ENCODE results near the gene TRAPPC5.
A peak's percentile ranks its signal among the peaks of the same experiment; 100 is the strongest.

TRAPPC5 gene

DNA sequence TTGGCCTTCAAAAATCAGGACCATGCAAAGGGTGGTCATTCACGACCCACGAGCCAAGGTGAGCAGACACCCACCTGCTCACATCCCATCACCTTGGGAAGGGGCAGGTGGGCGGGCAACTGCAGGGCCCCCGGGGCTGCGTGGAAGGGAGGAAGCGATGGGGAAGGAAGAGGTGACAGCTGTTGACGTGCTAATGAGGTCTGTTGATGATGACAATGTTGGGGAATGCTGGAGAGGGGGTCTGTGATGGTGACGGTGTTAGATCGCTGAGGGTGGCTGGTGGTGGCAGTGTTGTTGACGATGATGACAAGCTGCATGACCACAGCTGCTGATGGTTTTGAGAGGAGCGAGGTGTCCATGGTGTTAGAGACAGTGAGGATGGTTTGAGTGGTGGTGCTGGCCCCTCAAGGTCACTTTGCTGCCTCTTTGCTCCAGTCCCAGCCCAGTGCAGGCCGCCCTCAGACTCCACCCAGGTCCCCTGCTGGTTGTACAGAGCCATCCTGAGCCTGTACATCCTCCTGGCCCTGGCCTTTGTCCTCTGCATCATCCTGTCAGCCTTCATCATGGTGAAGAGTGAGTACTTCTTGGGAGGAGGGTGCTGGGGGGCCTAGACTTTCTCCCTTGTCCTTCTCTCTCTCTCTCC is 2.8 kb upstream of the TRAPPC5 start:
- Histone ChIP-seq H3K4me2 (ENCODE audit: low read length) (no peak overlapping the region), H3K36me3 (replicated peaks; ENCODE audit: low read depth, low read length) (peaks cover 9% of the 10 kb centered on the region), H3K4me3 (ENCODE audit: low read length) (no peak overlapping the region), H3K9ac (ENCODE audit: low read length) (no peak overlapping the region), H3K9me3 (ENCODE audit: insufficient read depth, low read length) (no peaks in the 10 kb centered on the region), H2AFZ (ENCODE audit: low read depth, low read length) (no peak overlapping the region), H4K20me1 (ENCODE audit: insufficient read depth, low read length) (no peaks in the 10 kb centered on the region), H3K27me3 (ENCODE audit: low read depth, low read length) (peaks cover 41% of the 10 kb centered on the region), H3K27ac (ENCODE audit: low read length) (no peak overlapping the region), H3K79me2 (ENCODE audit: low read length) (peaks cover 15% of the 10 kb centered on the region), H3K4me1 (ENCODE audit: low read length) (peaks cover 25% of the 10 kb centered on the region)
- no peak for TF ChIP-seq EZH2phosphoT487 (IDR thresholded peaks at IDR 0.05; ENCODE audit: low read depth)
- TF ChIP-seq, protein P1, sequence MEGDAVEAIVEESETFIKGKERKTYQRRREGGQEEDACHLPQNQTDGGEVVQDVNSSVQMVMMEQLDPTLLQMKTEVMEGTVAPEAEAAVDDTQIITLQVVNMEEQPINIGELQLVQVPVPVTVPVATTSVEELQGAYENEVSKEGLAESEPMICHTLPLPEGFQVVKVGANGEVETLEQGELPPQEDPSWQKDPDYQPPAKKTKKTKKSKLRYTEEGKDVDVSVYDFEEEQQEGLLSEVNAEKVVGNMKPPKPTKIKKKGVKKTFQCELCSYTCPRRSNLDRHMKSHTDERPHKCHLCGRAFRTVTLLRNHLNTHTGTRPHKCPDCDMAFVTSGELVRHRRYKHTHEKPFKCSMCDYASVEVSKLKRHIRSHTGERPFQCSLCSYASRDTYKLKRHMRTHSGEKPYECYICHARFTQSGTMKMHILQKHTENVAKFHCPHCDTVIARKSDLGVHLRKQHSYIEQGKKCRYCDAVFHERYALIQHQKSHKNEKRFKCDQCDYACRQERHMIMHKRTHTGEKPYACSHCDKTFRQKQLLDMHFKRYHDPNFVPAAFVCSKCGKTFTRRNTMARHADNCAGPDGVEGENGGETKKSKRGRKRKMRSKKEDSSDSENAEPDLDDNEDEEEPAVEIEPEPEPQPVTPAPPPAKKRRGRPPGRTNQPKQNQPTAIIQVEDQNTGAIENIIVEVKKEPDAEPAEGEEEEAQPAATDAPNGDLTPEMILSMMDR (IDR thresholded peaks at IDR 0.05; ENCODE audit: low read depth, low read length), result no peak

DNA sequence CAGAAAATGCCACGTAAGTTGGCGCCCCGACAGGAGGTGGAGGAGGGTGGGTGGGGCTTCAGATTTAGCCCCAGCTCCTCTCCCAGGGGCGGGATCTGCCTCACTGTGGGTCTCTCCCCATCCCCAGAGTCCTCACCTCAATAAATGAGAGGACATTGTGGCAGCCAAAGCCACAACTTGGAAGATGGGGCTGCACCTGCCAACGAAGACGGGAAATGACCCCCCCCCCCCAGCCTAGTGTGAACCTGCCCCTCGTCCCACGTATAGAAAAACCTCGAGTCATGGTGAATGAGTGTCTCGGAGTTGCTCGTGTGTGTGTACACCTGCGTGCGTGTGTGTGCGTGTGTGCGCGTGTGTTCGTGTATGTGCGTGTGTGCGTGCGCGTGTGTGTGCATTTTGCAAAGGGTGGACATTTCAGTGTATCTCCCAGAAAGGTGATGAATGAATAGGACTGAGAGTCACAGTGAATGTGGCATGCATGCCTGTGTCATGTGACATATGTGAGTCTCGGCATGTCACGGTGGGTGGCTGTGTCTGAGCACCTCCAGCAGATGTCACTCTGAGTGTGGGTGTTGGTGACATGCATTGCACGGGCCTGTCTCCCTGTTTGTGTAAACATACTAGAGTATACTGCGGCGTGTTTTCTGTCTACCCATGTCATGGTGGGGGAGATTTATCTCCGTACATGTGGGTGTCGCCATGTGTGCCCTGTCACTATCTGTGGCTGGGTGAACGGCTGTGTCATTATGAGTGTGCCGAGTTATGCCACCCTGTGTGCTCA is 1.5 kb upstream of the TRAPPC5 start:
- no peak overlapping the region for H3K9ac ChIP-seq (ENCODE audit: low read length)
- H3K27me3 ChIP-seq (ENCODE audit: low read depth, low read length), result peaks cover 36% of the 10 kb centered on the region
- H3K27ac ChIP-seq (ENCODE audit: low read length), result no peak overlapping the region
- H3K36me3 ChIP-seq (replicated peaks; ENCODE audit: low read depth, low read length), result peaks cover 13% of the 10 kb centered on the region
- peak overlapping the region; percentile 90 for H3K4me3 ChIP-seq (ENCODE audit: low read length)
- H3K79me2 ChIP-seq (ENCODE audit: low read length), result peaks cover 15% of the 10 kb centered on the region
- H2AFZ ChIP-seq (ENCODE audit: low read depth, low read length), result peak overlapping the region; percentile 20; the same call in 1 of the 2 replicates
- H3K4me2 ChIP-seq (ENCODE audit: low read length), result peak overlapping the region; percentile 90
- peaks cover 25% of the 10 kb centered on the region for H3K4me1 ChIP-seq (ENCODE audit: low read length)
- TF ChIP-seq, protein P1 (IDR thresholded peaks at IDR 0.05; ENCODE audit: low read depth, low read length), result peak; percentile 95
- no peak for TF ChIP-seq EZH2phosphoT487 (IDR thresholded peaks at IDR 0.05; ENCODE audit: low read depth)
- H3K9me3 ChIP-seq (ENCODE audit: insufficient read depth, low read length), result no peaks in the 10 kb centered on the region
- H4K20me1 ChIP-seq (ENCODE audit: insufficient read depth, low read length), result no peaks in the 10 kb centered on the region

DNA sequence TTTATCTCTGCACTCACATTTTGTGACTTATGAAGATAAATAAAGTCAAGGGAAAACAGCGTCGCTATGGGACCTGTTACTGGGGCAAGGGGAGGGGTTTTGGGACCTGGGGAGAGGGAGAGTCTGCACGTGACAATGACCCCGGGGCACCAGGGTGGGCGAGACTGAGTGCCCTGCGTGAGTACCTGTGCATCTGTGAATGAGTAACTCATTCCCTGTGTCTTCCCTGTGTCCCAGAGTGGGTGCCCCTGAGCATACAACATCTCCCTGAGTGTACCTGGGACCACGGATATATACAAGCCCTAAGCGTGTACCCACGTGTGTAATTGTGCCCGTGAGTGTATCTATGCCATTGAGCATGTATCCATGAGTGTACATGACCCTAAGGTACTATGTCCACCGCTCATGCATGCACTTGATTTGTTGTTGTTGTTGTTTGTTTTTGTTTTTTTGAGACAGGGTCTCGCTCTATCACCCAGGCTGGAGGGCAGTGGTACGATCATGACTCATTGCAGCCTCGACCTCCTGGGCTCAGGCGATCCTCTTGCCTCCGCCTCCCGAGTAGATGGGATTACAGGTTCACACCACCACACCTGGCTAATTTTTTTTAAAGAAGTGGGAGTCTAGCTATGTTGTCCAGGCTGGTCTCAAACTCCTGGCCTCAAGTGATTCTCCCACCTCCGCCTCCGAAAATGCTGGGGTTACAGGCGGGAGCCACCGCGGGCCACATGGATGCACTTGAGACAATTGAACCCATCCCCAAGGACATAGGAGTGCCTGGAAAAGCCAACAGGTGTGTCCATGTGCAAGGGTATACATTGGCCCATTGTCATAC is 645 bp upstream of the TRAPPC5 start:
- H2AFZ ChIP-seq (ENCODE audit: low read depth, low read length), result peak overlapping the region; percentile 95
- peaks cover 25% of the 10 kb centered on the region for H3K4me1 ChIP-seq (ENCODE audit: low read length)
- no peak overlapping the region for H3K27ac ChIP-seq (ENCODE audit: low read length)

More for the DNA sequence above, 645 bp upstream of the TRAPPC5 start:
- Histone ChIP-seq H3K9ac (ENCODE audit: low read length) (peak overlapping the region; percentile 43; the same call in 1 of the 2 replicates), H3K27me3 (ENCODE audit: low read depth, low read length) (peaks cover 32% of the 10 kb centered on the region), H3K4me3 (ENCODE audit: low read length) (peak overlapping the region; percentile 90), H3K36me3 (replicated peaks; ENCODE audit: low read depth, low read length) (peaks cover 13% of the 10 kb centered on the region), H3K79me2 (ENCODE audit: low read length) (peaks cover 15% of the 10 kb centered on the region), H4K20me1 (ENCODE audit: insufficient read depth, low read length) (no peaks in the 10 kb centered on the region), H3K9me3 (ENCODE audit: insufficient read depth, low read length) (no peaks in the 10 kb centered on the region), H3K4me2 (ENCODE audit: low read length) (peak overlapping the region; percentile 90)
- no peak for TF ChIP-seq EZH2phosphoT487 (IDR thresholded peaks at IDR 0.05; ENCODE audit: low read depth)
- TF ChIP-seq, protein P1 (IDR thresholded peaks at IDR 0.05; ENCODE audit: low read depth, low read length), result no peak

All from OCI-LY3 (cell line).